ENCODE data around the gene NAT14.
"Not testable (repeated sequence)": the region's sequence is repeated elsewhere in the genome, so short reads cannot be mapped to it uniquely, and the experiment has no call there.

NAT14 gene

DNA sequence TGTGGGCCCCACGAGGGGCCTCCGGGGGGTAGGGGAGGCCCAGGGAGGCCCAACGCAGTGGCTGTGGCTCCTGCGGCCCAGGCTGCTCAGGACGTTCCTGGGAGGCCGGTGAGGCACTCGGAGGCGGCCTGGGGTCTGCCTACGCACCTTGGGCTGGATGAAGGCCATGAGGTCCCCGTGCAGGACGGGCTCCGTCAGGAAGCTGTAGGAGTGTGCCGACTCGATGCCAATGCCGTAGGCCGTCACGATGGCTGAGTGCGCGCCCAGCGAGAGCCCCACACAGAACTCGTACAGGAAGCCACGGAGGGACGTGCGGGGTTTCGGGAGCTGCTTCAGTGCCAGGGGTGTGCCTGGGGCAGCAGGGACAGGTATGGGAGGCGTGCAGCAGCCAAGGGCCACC lies 46.0 kb downstream of the NAT14 start:
- no peak for DNase-seq (ENCODE audit: low read depth)
- TF ChIP-seq, protein P1, sequence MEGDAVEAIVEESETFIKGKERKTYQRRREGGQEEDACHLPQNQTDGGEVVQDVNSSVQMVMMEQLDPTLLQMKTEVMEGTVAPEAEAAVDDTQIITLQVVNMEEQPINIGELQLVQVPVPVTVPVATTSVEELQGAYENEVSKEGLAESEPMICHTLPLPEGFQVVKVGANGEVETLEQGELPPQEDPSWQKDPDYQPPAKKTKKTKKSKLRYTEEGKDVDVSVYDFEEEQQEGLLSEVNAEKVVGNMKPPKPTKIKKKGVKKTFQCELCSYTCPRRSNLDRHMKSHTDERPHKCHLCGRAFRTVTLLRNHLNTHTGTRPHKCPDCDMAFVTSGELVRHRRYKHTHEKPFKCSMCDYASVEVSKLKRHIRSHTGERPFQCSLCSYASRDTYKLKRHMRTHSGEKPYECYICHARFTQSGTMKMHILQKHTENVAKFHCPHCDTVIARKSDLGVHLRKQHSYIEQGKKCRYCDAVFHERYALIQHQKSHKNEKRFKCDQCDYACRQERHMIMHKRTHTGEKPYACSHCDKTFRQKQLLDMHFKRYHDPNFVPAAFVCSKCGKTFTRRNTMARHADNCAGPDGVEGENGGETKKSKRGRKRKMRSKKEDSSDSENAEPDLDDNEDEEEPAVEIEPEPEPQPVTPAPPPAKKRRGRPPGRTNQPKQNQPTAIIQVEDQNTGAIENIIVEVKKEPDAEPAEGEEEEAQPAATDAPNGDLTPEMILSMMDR (IDR thresholded peaks at IDR 0.05; ENCODE audit: low read depth, low read length, missing control alignments) = no peak
- H3K4me3 ChIP-seq (ENCODE audit: low read depth, low read length) = no peak overlapping the region
- in situ Hi-C loops (cut with HindIII; ENCODE audit: low sequenced_read_pairs) = no loop called here

DNA sequence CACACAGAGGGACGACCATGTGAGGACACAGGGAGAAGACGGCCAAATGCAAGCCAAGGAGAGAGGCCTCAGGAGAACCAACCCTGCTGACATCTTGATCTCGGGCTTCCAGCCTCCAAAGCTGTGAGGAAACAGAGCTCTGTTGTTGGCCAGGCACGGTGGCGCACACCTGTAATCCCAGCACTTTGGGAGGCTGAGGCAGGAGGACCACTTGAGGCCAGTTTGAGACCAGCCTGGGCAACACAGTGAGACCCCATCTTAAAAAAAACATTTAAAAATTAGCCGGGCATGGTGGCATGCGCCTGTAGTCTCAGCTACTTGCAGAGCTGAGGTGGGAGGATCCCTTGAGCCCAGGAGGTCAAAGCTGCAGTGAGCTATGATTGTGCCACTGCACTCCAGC lies 49.3 kb downstream of the NAT14 start:
- in situ Hi-C loops (cut with HindIII; ENCODE audit: low sequenced_read_pairs); H3K4me3 ChIP-seq (ENCODE audit: low read depth, low read length); DNase-seq (ENCODE audit: low read depth): not testable (repeated sequence)

DNA sequence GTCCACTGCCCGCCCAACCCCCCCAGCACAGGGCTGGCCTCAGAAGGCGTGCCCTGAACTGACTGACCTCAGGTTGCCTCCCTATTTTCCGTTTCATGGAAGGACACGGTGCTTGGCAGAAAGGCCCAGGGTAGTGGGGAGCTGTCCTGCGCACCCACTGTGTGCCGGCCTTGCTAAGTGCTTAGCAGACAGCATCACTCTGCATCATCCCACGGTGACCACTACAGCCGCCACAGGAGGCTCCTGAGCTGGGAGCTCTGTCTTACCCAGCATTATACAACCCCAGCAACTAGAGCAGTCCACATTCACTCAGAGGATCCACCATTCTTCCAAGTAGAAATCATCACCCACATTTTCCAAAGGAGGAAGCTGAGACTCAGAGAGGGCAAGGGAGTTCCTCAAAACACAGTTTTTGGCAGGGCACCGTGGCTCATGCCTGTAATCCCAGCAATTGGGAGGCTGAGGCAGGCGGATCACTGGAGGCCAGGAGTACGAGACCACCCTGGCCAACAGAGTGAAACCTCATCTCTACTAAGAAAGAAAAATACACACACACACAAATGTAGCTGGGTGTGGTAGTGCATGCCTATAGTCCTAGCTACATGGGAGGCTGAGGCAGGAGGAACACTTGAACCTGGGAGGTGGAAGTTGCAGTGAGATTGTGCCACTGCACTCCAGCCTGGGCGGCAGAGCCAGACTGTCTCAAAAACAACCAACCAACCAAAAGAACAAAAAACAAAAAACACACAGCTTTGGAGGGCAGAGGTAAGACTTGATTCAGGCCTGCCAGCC lies 50.4 kb downstream of the NAT14 start:
- H3K4me3 ChIP-seq (ENCODE audit: low read depth, low read length) = no peak overlapping the region
- in situ Hi-C loops (cut with HindIII; ENCODE audit: low sequenced_read_pairs) = no loop called here
- no peak for DNase-seq (ENCODE audit: low read depth)
- TF ChIP-seq, protein P1 (IDR thresholded peaks at IDR 0.05; ENCODE audit: low read depth, low read length, missing control alignments) = no peak

DNA sequence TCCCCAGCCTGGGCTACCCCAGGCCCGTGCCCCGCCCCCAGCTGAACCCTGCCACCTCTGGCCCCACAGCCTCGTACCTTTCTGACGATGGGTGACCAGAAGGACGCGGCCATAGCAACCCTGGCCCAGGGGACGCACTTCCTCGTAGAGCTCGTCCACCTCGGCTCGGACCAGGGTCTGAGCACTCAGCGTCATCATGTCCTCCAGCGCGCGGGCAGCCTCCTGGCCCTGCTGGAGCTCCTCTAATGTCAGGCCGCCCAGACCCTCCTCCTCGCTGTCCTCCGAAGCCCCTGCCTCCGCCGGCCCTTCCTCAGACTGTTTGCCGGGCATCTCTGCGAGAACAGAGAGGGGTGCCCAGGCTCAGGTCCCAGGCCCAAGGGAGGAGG lies 51.0 kb downstream of the NAT14 start:
- in situ Hi-C loops (cut with HindIII; ENCODE audit: low sequenced_read_pairs) = no loop called here
- no peak for DNase-seq (ENCODE audit: low read depth)
- no peak overlapping the region for H3K4me3 ChIP-seq (ENCODE audit: low read depth, low read length)
- TF ChIP-seq, protein P1 (IDR thresholded peaks at IDR 0.05; ENCODE audit: low read depth, low read length, missing control alignments) = no peak

DNA sequence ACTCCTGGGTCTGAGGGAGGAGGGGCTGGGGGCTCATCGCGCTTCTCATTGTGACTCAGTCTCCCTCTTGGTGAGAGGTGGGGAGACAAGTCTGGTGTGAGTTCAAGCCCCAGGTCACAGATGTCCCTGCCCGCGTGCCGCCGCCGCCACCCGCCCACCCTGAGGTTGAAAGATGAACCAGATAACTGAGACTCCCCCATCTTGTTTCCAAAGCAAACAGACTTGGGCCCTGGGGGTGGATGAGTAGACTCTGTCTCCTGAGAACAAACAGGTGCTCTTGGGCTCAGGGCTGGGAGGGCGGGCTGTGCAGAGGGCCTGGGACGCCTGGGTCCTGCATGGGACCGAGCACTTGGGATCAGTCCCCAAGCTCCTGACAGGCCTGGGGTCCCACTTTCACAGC lies 51.4 kb downstream of the NAT14 start:
- in situ Hi-C loops (cut with HindIII; ENCODE audit: low sequenced_read_pairs) = no loop called here

More for the DNA sequence above, 51.4 kb downstream of the NAT14 start:
- H3K4me3 ChIP-seq (ENCODE audit: low read depth, low read length) = no peak overlapping the region
- no peak for DNase-seq (ENCODE audit: low read depth)
- TF ChIP-seq, protein P1 (IDR thresholded peaks at IDR 0.05; ENCODE audit: low read depth, low read length, missing control alignments) = no peak
